A204.1 (cell line): ENCODE data around the gene DDIAS.
"Not testable (repeated sequence)": the region's sequence is repeated elsewhere in the genome, so short reads cannot be mapped to it uniquely, and the experiment has no call there.

Experiments used
- FAIRE-seq: peaks from 2 replicates; lab custom pipeline; 2012; peaks lifted over from hg19 to GRCh38; lab: Jason Lieb, UNC

DDIAS gene

GRCh38 chr11:82890936-82891335 is 10.6 kb upstream of the DDIAS start:
- no peak for FAIRE-seq

- no peak for FAIRE-seq
These were observed 8.8 kb upstream of the DDIAS start for GRCh38 chr11:82892611-82893169.

- FAIRE-seq = no peak
These were observed 6.0 kb upstream of the DDIAS start for GRCh38 chr11:82895437-82896091.

- no peak for FAIRE-seq
These were observed 5.4 kb upstream of the DDIAS start for GRCh38 chr11:82896183-82896582.

- FAIRE-seq = no peak
These were observed 3.3 kb upstream of the DDIAS start for GRCh38 chr11:82898241-82898640.

GRCh38 chr11:82899186-82899820 is 2.2 kb upstream of the DDIAS start:
- no peak for FAIRE-seq

GRCh38 chr11:82899957-82900276 is 1.6 kb upstream of the DDIAS start:
- FAIRE-seq = no peak

- FAIRE-seq = peak; percentile 76
These were observed 1.0 kb upstream of the DDIAS start, which contains the start of gene PRCP for GRCh38 chr11:82900277-82901164. Gene PRCP (minus strand): TSS chr11:82900430. CDS start chr11:82900402, 28 bp downstream.

GRCh38 chr11:82901922-82902485 is 468 bp downstream of the DDIAS start:
- no peak for FAIRE-seq

GRCh38 chr11:82902880-82903279 is 1.3 kb downstream of the DDIAS start:
- no peak for FAIRE-seq

GRCh38 chr11:82903843-82904586 is 2.5 kb downstream of the DDIAS start:
- FAIRE-seq = no peak

GRCh38 chr11:82906236-82906635 is 4.7 kb downstream of the DDIAS start:
- peak; percentile 94 for FAIRE-seq

- FAIRE-seq = no peak
These were observed 5.4 kb downstream of the DDIAS start for GRCh38 chr11:82906931-82907330.

- FAIRE-seq = no peak
These were observed 5.8 kb downstream of the DDIAS start for GRCh38 chr11:82907371-82907770.

GRCh38 chr11:82908311-82908710 is 6.8 kb downstream of the DDIAS start:
- FAIRE-seq = no peak

GRCh38 chr11:82909015-82909640 is 7.6 kb downstream of the DDIAS start:
- FAIRE-seq = no peak

GRCh38 chr11:82919786-82920185 is 18.2 kb downstream of the DDIAS start:
- not testable (repeated sequence) for FAIRE-seq

GRCh38 chr11:82920227-82920626 is 18.7 kb downstream of the DDIAS start:
- not testable (repeated sequence) for FAIRE-seq

GRCh38 chr11:82922396-82923173 is 21.0 kb downstream of the DDIAS start:
- FAIRE-seq = not testable (repeated sequence)

GRCh38 chr11:82924522-82925224 is 23.1 kb downstream of the DDIAS start:
- FAIRE-seq = no peak
